Sigmoid colon (tissue), 7 donors: ENCODE measurements around the gene INTS6. TPM values are rescaled to one million over a fixed set of nuclear protein-coding genes. Genes with fewer than 3 reads are reported as not detected.

Experiments used
- DNase-seq: peaks from one replicate; pipeline ENCODE4 v3.0.0-alpha.2; 2019
- H3K27ac ChIP-seq, 4 donors: fragments of 200-600 bp; sonication (generic); one replicate each; pipeline ENCODE4 v1.5.1; 2016 to 2019; ENCODE audit warnings: mild to moderate bottlenecking in 1 of 4
- H3K27me3 ChIP-seq, 3 donors: fragments of 200-600 bp; sonication (generic); one replicate each; pipeline ENCODE4 v1.5.1; 2019; ENCODE audit warnings: mild to moderate bottlenecking in 1 of 3
- H3K36me3 ChIP-seq, 4 donors: fragments of 200-600 bp; sonication (generic); one replicate each; pipeline ENCODE4 v1.5.1; 2016 to 2019
- H3K4me1 ChIP-seq, 4 donors: fragments of 200-600 bp; sonication (generic); one replicate each; pipeline ENCODE4 v1.5.1; 2017 to 2019
- H3K4me3 ChIP-seq, 4 donors: fragments of 200-600 bp; sonication (generic); one replicate each; pipeline ENCODE4 v1.5.1; 2017 to 2019; ENCODE audit warnings: mild to moderate bottlenecking in 2 of 4, moderate library complexity in 1 of 4
- H3K9me3 ChIP-seq, 4 donors: fragments of 200-600 bp in 3 of 4; sonication (generic) in 3 of 4; one replicate each; pipeline versions ENCODE4 v1.5.1 to v1.6.1; 2013 to 2019
- EP300 ChIP-seq, 4 donors: sonication (generic); formaldehyde crosslinking; IDR thresholded peaks; one replicate each; pipeline ENCODE4 v1.6.1; 2017; ENCODE audit warnings: antibody characterized with exemption in 4 of 4
- POLR2A ChIP-seq, 2 donors: fragments of 450-650 bp; IDR thresholded peaks; one replicate each; pipeline ENCODE4 v1.6.1; 2016; ENCODE audit warnings: antibody characterized with exemption in 2 of 2, mild to moderate bottlenecking in 2 of 2, moderate library complexity in 2 of 2
- POLR2AphosphoS5 ChIP-seq, 4 donors: sonication (generic); formaldehyde crosslinking; IDR thresholded peaks; one replicate each; pipeline ENCODE4 v1.6.1; 2017; ENCODE audit warnings: antibody characterized with exemption in 4 of 4
- WGBS, 2 donors: extraction: QIAGEN DNeasy Blood & Tissue Kit; methylation state at CpG; one replicate each; pipeline ENCODE4 v1.1.7; 2013; 5-methylcytosine and 5-hydroxymethylcytosine counted together
- intact Hi-C: fragments of 100-400 bp; cut with DNase I; formaldehyde crosslinking; loops from one replicate; pipeline ENCODE4 v1.15.1; 2023
- polyA plus RNA-seq, 3 donors: library from polyadenylated mRNA; stranded (reverse); fragments of 200-250 nt; gene quantifications; one replicate each; pipeline ENCODE4 v1.2.3, GENCODE V29; 2013
- total RNA-seq, 4 donors: library from RNA; depleted of rRNA; stranded (reverse); fragments of >200 nt; gene quantifications; one replicate each; pipeline ENCODE4 v1.1.0, GENCODE V29; 2016
- TF ChIP-seq, protein P1 (sequence below), 4 experiments: fragments of 450-650 bp in 3 of 4; fragments of 200-600 bp in 1 of 4; IDR thresholded peaks; one replicate each; pipeline ENCODE4 v1.5.1; 2016 to 2019; ENCODE audit warnings: antibody characterized with exemption in 4 of 4, mild to moderate bottlenecking in 3 of 4, moderate library complexity in 2 of 4
- donor health status: healthy with polysubstance abuse.
- donor health status: Bipolar disorder and iron deficiency.
- donor health status: healthy.

Gene INTS6, protein sequence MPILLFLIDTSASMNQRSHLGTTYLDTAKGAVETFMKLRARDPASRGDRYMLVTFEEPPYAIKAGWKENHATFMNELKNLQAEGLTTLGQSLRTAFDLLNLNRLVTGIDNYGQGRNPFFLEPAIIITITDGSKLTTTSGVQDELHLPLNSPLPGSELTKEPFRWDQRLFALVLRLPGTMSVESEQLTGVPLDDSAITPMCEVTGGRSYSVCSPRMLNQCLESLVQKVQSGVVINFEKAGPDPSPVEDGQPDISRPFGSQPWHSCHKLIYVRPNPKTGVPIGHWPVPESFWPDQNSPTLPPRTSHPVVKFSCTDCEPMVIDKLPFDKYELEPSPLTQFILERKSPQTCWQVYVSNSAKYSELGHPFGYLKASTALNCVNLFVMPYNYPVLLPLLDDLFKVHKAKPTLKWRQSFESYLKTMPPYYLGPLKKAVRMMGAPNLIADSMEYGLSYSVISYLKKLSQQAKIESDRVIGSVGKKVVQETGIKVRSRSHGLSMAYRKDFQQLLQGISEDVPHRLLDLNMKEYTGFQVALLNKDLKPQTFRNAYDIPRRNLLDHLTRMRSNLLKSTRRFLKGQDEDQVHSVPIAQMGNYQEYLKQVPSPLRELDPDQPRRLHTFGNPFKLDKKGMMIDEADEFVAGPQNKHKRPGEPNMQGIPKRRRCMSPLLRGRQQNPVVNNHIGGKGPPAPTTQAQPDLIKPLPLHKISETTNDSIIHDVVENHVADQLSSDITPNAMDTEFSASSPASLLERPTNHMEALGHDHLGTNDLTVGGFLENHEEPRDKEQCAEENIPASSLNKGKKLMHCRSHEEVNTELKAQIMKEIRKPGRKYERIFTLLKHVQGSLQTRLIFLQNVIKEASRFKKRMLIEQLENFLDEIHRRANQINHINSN
- total RNA-seq, result 10 to 100 TPM; 30.0 to 43.3 (median 35.1) TPM
- 10 to 100 TPM in 2 of 3 donors, 1 to 10 TPM in 1; 6.7 to 12.6 (median 11.4) TPM for polyA plus RNA-seq

DNA sequence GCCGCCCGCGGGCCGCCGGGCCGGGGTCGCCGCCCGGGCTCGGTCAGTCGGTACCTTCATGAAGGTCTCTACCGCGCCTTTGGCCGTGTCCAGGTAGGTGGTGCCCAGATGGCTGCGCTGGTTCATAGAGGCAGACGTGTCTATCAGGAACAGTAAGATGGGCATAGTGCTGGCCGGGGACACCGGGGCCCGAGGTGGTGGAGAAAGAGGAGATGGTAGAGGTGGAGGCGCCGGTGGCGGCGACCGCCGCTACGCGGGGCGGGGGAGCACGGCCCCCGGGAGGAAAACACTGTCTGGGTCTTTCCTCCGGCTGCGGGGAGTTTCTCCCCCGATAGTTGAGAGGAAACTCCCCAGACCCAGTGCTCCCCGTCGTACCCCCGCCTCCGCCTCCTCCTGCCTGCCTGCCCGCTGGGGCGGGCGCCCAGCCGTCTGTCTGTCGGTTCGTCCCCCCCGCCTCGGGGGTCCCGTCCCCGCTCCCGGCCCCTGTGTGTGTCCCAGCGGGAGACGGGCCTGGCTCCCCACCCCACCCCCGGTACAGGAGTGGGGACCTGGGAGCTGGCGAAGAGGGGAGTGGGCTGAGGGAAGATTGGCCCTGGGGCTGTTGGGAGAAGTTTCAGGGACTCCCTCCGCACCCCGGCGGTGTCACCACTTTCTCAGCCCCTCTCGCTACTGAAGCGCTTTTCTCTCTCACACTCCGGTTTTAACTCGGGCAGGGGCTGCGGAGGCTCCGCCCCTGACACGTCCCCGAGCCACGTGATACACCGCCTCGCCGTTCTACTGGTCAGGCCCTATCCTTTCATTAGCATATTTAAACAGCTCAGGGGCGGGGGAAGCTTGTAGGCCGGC, at the start of gene INTS6:
Gene INTS6 (minus strand): TSS at position 676 of the 846 bp plus-strand sequence. CDS start 511 bp downstream, at position 165.
- Histone ChIP-seq H3K36me3 (peaks cover 0 to 35% (median 11%) of the 10 kb centered on the region in 4 donors), H3K9me3 (no peaks in the 10 kb centered on the region), H3K27ac (peak within 1 kb of the TSS; percentile 99 to 100 (median 100)), H3K4me3 (peak within 1 kb of the TSS; percentile 87 to 97 (median 92)), H3K4me1 (peaks cover 0 to 38% (median 28%) of the 10 kb centered on the region in 4 donors), H3K27me3 (no peaks in the 10 kb centered on the region)
- TF ChIP-seq POLR2AphosphoS5 (IDR thresholded peaks at IDR 0.05) (peak; percentile 100), EP300 (IDR thresholded peaks at IDR 0.05) (no peak), POLR2A (IDR thresholded peaks at IDR 0.05) (peak; percentile 99 to 100)
- TF ChIP-seq, protein P1, sequence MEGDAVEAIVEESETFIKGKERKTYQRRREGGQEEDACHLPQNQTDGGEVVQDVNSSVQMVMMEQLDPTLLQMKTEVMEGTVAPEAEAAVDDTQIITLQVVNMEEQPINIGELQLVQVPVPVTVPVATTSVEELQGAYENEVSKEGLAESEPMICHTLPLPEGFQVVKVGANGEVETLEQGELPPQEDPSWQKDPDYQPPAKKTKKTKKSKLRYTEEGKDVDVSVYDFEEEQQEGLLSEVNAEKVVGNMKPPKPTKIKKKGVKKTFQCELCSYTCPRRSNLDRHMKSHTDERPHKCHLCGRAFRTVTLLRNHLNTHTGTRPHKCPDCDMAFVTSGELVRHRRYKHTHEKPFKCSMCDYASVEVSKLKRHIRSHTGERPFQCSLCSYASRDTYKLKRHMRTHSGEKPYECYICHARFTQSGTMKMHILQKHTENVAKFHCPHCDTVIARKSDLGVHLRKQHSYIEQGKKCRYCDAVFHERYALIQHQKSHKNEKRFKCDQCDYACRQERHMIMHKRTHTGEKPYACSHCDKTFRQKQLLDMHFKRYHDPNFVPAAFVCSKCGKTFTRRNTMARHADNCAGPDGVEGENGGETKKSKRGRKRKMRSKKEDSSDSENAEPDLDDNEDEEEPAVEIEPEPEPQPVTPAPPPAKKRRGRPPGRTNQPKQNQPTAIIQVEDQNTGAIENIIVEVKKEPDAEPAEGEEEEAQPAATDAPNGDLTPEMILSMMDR (IDR thresholded peaks at IDR 0.05), result no peak
- intact Hi-C loops, result loop anchor here (1.0 to 10.0 kb wide), 7 partner anchors 90 to 672 kb away; partner anchors contain the start of genes ALG11, ATP7B, DHRS12 and FAM124A
- DNase-seq, result peak; percentile 100
- 1% methylated on average over 69 of the region's 69 CpGs for WGBS, 2 donors

DNA sequence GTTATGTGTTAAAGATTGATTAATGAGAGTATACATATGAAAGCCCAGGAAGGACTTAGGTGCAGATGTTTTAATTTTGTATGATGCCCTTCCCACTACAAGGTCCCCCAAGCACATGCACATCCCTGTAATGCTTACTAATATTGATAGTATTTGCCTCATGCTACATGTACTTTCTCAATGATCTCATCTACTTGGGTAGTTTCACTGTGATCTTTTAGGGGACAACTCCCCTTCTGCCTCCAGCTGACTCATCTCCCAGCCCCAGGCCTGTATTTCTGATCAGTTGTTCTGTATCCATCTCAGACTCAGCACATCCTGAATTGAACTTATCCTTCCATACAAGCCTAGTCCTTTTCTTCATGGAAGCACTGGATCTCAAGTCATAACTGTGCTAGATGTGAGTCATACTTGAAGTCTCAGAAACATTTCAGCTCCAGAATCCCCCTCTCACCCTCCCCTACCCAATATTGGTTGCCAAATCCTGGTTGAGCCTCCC, 49.4 kb upstream of the INTS6 start:
- TF ChIP-seq EP300 (IDR thresholded peaks at IDR 0.05) (no peak), POLR2AphosphoS5 (IDR thresholded peaks at IDR 0.05) (no peak), POLR2A (IDR thresholded peaks at IDR 0.05) (no peak)
- TF ChIP-seq, protein P1 (IDR thresholded peaks at IDR 0.05), result no peak
- intact Hi-C loops, result no loop called here
- no peaks in the 10 kb centered on the region for H3K27me3 ChIP-seq
- no peaks in the 10 kb centered on the region for H3K4me1 ChIP-seq
- H3K4me3 ChIP-seq, result no peak overlapping the region
- DNase-seq, result no peak
- no peaks in the 10 kb centered on the region for H3K9me3 ChIP-seq
- no peaks in the 10 kb centered on the region for H3K36me3 ChIP-seq
- H3K27ac ChIP-seq, result no peak overlapping the region

DNA sequence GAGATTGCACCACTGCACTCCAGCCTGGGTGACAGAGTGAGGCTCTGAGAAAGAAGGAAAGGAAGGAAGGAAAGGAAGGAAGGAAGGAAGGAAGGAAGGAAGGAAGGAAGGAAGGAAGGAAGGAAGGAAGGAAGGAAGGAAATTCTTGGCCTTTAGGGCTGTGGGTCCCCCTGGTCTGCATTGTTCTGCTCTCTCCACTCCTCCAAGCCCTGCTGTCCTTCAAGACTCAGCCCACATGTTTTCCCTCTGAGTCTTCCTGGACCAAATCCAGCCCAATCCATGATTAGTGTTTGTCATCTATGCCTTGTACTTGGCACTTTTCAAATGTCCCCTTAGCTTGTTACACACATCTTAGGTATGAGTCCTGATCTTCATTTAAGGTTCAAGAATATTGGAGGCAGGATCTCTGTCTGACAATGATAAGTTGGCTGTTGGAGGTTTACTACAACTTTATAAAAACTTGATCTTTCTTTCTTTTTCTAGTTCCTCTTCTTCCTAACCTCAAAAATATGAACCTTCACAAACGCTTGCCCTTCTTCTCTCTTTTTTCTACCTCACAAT, 48.8 kb upstream of the INTS6 start:
- intact Hi-C loops, result no loop called here
- TF ChIP-seq POLR2AphosphoS5 (IDR thresholded peaks at IDR 0.05), result no peak
- TF ChIP-seq, protein P1 (IDR thresholded peaks at IDR 0.05), result no peak
- TF ChIP-seq POLR2A (IDR thresholded peaks at IDR 0.05), result no peak
- TF ChIP-seq EP300 (IDR thresholded peaks at IDR 0.05), result no peak
- H3K27me3 ChIP-seq, result no peaks in the 10 kb centered on the region

DNA sequence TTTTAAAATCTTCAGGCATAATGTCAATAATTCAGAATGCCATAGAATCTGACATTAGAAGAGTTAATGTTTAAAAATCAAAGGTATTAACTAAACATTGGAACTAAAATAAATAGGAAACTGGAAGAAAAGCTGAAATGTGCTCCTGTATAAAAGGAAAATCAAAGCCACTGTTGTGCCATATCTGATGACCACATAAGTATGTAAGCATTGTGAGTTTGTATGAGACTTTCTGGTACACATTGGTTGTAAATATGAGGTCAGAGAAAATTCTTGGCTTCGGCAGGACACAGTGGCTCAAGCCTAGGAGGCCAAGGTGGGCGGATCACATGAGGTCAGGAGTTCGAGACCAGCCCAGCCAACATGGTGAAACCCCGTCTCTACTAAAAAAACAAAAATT, 48.3 kb upstream of the INTS6 start:
- no peak for TF ChIP-seq POLR2AphosphoS5 (IDR thresholded peaks at IDR 0.05)
- no peak for TF ChIP-seq EP300 (IDR thresholded peaks at IDR 0.05)
- TF ChIP-seq, protein P1 (IDR thresholded peaks at IDR 0.05), result no peak
- no peak for TF ChIP-seq POLR2A (IDR thresholded peaks at IDR 0.05)
- no peak overlapping the region for H3K4me3 ChIP-seq
- DNase-seq, result no peak
- 88 to 93% methylated on average over 4 of the region's 4 CpGs for WGBS, 2 donors
- H3K27me3 ChIP-seq, result no peaks in the 10 kb centered on the region
- H3K27ac ChIP-seq, result no peak overlapping the region
- H3K9me3 ChIP-seq, result no peaks in the 10 kb centered on the region
- no peaks in the 10 kb centered on the region for H3K36me3 ChIP-seq
- intact Hi-C loops, result no loop called here
- H3K4me1 ChIP-seq, result no peaks in the 10 kb centered on the region

More for the DNA sequence above, 48.8 kb upstream of the INTS6 start:
- H3K36me3 ChIP-seq, result no peaks in the 10 kb centered on the region
- no peaks in the 10 kb centered on the region for H3K9me3 ChIP-seq
- no peak for DNase-seq
- H3K27ac ChIP-seq, result no peak overlapping the region
- 52 to 79% methylated on average over 1 of the region's 1 CpG for WGBS, 2 donors
- H3K4me3 ChIP-seq, result no peak overlapping the region
- no peaks in the 10 kb centered on the region for H3K4me1 ChIP-seq
